Liver (tissue), 9 donors: Measurements from ENCODE around the gene RAD51B. TPM values are rescaled to one million over a fixed set of nuclear protein-coding genes. Genes with fewer than 3 reads are reported as not detected.

Experiments
- DNase-seq: peaks from one replicate; pipeline ENCODE4 v3.0.0-alpha.2; 2017; ENCODE audit warnings: low spot score
- H3K27ac ChIP-seq, 2 donors: one replicate each; pipeline ENCODE4 v1.7.0; 2013; ENCODE audit warnings: inconsistent platforms in 2 of 2, low read length in 2 of 2, control low read depth in 1 of 2, low read depth in 1 of 2, mild to moderate bottlenecking in 1 of 2
- H3K27me3 ChIP-seq, 4 donors: one replicate each; pipeline versions ENCODE4 v1.6.1 to v1.7.0; 2013; ENCODE audit warnings: low read length in 3 of 4, inconsistent platforms in 1 of 4, mild to moderate bottlenecking in 1 of 4, moderate library complexity in 1 of 4; ENCODE audit not compliant: control insufficient read depth in 4 of 4, insufficient read depth in 4 of 4
- H3K36me3 ChIP-seq, 4 donors: one replicate each; pipeline versions ENCODE4 v1.6.1 to v1.7.0; 2013; ENCODE audit warnings: low read length in 3 of 4, mild to moderate bottlenecking in 3 of 4, low read depth in 1 of 4, moderate library complexity in 1 of 4; ENCODE audit not compliant: control insufficient read depth in 4 of 4, insufficient read depth in 3 of 4
- H3K4me1 ChIP-seq, 4 donors: one replicate each; pipeline versions ENCODE4 v1.6.1 to v1.7.0; 2013; ENCODE audit warnings: low read length in 3 of 4, mild to moderate bottlenecking in 3 of 4, moderate library complexity in 1 of 4; ENCODE audit not compliant: control insufficient read depth in 4 of 4, insufficient read depth in 4 of 4
- H3K4me3 ChIP-seq, 3 donors: one replicate each; pipeline versions ENCODE4 v1.6.1 to v1.7.0; 2013; ENCODE audit warnings: low read length in 3 of 3, control low read depth in 1 of 3, low read depth in 1 of 3, mild to moderate bottlenecking in 1 of 3
- H3K9ac ChIP-seq, 2 donors: one replicate each; pipeline ENCODE4 v1.7.0; 2013; ENCODE audit warnings: low read length in 2 of 2, mild to moderate bottlenecking in 2 of 2, moderate library complexity in 2 of 2, control low read depth in 1 of 2, low read depth in 1 of 2
- H3K9me3 ChIP-seq, 4 donors: one replicate each; pipeline versions ENCODE4 v1.6.1 to v1.7.0; 2013; ENCODE audit warnings: low read length in 3 of 4; ENCODE audit not compliant: control insufficient read depth in 4 of 4
- EGR1 ChIP-seq, 2 donors: IDR thresholded peaks; 2 replicates each; pipeline ENCODE4 v1.6.1; 2016 to 2018; ENCODE audit warnings: antibody characterized with exemption in 2 of 2, low read depth in 2 of 2
- FOXA1 ChIP-seq: IDR thresholded peaks from 2 replicates; pipeline ENCODE4 v1.6.1; 2016; ENCODE audit warnings: antibody characterized with exemption
- FOXA2 ChIP-seq: IDR thresholded peaks from 2 replicates; pipeline ENCODE4 v1.6.1; 2016; ENCODE audit warnings: antibody characterized with exemption
- GABPA ChIP-seq, 2 donors: IDR thresholded peaks in 1 of 2; conservative IDR thresholded peaks in 1 of 2; 2 replicates each; pipeline ENCODE4 v1.6.1; 2016; ENCODE audit warnings: antibody characterized with exemption in 2 of 2, mild to moderate bottlenecking in 1 of 2, moderate library complexity in 1 of 2
- HNF4G ChIP-seq: IDR thresholded peaks from 2 replicates; pipeline ENCODE4 v1.6.1; 2016; ENCODE audit warnings: antibody characterized with exemption
- NR2F2 ChIP-seq: IDR thresholded peaks from 2 replicates; pipeline ENCODE4 v1.6.1; 2016; ENCODE audit warnings: antibody characterized with exemption
- RAD21 ChIP-seq, 2 donors: IDR thresholded peaks; 2 replicates each; pipeline ENCODE4 v1.6.1; 2016; ENCODE audit warnings: antibody characterized with exemption in 2 of 2, mild to moderate bottlenecking in 2 of 2
- RXRA ChIP-seq, 2 donors: IDR thresholded peaks; 2 replicates each; pipeline ENCODE4 v1.6.1; 2017 to 2018; ENCODE audit warnings: antibody characterized with exemption in 2 of 2, mild to moderate bottlenecking in 1 of 2
- SP1 ChIP-seq: IDR thresholded peaks from 2 replicates; pipeline ENCODE4 v1.6.1; 2018; ENCODE audit warnings: antibody characterized with exemption, mild to moderate bottlenecking
- TAF1 ChIP-seq: conservative IDR thresholded peaks from 2 replicates; pipeline ENCODE4 v1.6.1; 2016; ENCODE audit warnings: antibody characterized with exemption, mild to moderate bottlenecking
- YY1 ChIP-seq: IDR thresholded peaks from 2 replicates; pipeline ENCODE4 v1.6.1; 2016; ENCODE audit warnings: antibody characterized with exemption, mild to moderate bottlenecking
- WGBS: extraction: QIAGEN DNeasy Blood & Tissue Kit; methylation state at CpG from one replicate; pipeline ENCODE4 v1.1.7; 2013; 5-methylcytosine and 5-hydroxymethylcytosine counted together
- polyA plus RNA-seq, 2 donors: library from polyadenylated mRNA; stranded (reverse) in 1 of 2; unstranded in 1 of 2; fragments of 200-250 nt in 1 of 2; fragments of >200 nt in 1 of 2; fragmentation: Nextera tagmentation in 1 of 2; extraction: Ambion mirVana in 1 of 2; gene quantifications; one replicate each; pipeline versions ENCODE4 v1.2.1 to v1.2.3, GENCODE V29; 2013 to 2015
- total RNA-seq, 2 donors: library from RNA; depleted of rRNA; stranded (reverse); fragments of >200 nt; gene quantifications; one replicate each; pipeline ENCODE4 v1.2.3, GENCODE V29; 2014
- TF ChIP-seq, protein P1 (sequence below): IDR thresholded peaks from 2 replicates; pipeline ENCODE4 v1.6.1; 2016; ENCODE audit warnings: antibody characterized with exemption
- TF ChIP-seq, protein P2 (sequence below): fragments of 150-350 bp; IDR thresholded peaks from 2 replicates; pipeline ENCODE4 v1.5.1; 2017; ENCODE audit warnings: improper control_type of control experiment, low read depth, low read length; ENCODE audit not compliant: missing input control
- TF ChIP-seq, protein P3 (sequence below): IDR thresholded peaks from 2 replicates; pipeline ENCODE4 v1.6.1; 2016; ENCODE audit warnings: antibody characterized with exemption
- TF ChIP-seq, protein P4 (sequence below): IDR thresholded peaks from 2 replicates; pipeline ENCODE4 v1.6.1; 2016; ENCODE audit warnings: antibody characterized with exemption, mild to moderate bottlenecking
- donor health status: healthy.
- donor health status: healthy.
- donor health status: healthy.
- donor health status: healthy.
- donor health status: healthy.

Gene RAD51B
- total and polyA plus RNA-seq, 4 donors, result 0.81 to 12.9 (median 2.4) TPM

DNA sequence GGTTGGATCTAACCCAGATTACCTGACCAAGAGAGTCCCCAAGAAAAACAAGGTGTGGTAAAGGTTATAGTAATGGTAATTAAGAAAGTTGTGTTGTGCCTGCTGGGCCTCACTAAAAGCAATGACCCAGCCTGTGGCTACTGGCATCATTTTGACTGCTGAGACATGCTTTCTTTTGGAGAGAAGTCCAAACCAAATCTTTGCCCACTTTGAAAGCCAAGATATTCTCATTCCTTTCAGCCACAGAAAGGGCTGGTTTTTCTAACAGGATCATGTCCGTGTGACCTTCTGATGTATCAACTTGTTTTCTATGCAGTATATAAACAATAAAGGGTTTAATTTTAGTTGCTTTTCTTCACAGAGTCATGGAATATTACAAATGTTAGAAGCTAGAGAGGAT is 388.6 kb downstream of the RAD51B start:
- Histone ChIP-seq H3K36me3 (no peaks in the 10 kb centered on the region), H3K4me3 (no peak overlapping the region), H3K27me3 (no peaks in the 10 kb centered on the region), H3K27ac (no peak overlapping the region), H3K9me3 (no peaks in the 10 kb centered on the region), H3K4me1 (peaks cover 0 to 19% (median 3%) of the 10 kb centered on the region in 4 donors), H3K9ac (no peak overlapping the region)
- DNase-seq, result no peak
- TF ChIP-seq RXRA (IDR thresholded peaks at IDR 0.05) (no peak), SP1 (no peak), RAD21 (IDR thresholded peaks at IDR 0.05) (no peak), GABPA (IDR thresholded peaks at IDR 0.05 in 1 of 2, conservative IDR thresholded peaks at IDR 0.05 in 1 of 2) (no peak), TAF1 (no peak), EGR1 (IDR thresholded peaks at IDR 0.05; ENCODE audit: low read depth in 2 of 2) (no peak)
- TF ChIP-seq, protein P1, sequence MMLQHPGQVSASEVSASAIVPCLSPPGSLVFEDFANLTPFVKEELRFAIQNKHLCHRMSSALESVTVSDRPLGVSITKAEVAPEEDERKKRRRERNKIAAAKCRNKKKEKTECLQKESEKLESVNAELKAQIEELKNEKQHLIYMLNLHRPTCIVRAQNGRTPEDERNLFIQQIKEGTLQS, result no peak
- TF ChIP-seq, protein P2, sequence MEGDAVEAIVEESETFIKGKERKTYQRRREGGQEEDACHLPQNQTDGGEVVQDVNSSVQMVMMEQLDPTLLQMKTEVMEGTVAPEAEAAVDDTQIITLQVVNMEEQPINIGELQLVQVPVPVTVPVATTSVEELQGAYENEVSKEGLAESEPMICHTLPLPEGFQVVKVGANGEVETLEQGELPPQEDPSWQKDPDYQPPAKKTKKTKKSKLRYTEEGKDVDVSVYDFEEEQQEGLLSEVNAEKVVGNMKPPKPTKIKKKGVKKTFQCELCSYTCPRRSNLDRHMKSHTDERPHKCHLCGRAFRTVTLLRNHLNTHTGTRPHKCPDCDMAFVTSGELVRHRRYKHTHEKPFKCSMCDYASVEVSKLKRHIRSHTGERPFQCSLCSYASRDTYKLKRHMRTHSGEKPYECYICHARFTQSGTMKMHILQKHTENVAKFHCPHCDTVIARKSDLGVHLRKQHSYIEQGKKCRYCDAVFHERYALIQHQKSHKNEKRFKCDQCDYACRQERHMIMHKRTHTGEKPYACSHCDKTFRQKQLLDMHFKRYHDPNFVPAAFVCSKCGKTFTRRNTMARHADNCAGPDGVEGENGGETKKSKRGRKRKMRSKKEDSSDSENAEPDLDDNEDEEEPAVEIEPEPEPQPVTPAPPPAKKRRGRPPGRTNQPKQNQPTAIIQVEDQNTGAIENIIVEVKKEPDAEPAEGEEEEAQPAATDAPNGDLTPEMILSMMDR, result no peak
- 82% methylated on average over 1 of the region's 1 CpG for WGBS

DNA sequence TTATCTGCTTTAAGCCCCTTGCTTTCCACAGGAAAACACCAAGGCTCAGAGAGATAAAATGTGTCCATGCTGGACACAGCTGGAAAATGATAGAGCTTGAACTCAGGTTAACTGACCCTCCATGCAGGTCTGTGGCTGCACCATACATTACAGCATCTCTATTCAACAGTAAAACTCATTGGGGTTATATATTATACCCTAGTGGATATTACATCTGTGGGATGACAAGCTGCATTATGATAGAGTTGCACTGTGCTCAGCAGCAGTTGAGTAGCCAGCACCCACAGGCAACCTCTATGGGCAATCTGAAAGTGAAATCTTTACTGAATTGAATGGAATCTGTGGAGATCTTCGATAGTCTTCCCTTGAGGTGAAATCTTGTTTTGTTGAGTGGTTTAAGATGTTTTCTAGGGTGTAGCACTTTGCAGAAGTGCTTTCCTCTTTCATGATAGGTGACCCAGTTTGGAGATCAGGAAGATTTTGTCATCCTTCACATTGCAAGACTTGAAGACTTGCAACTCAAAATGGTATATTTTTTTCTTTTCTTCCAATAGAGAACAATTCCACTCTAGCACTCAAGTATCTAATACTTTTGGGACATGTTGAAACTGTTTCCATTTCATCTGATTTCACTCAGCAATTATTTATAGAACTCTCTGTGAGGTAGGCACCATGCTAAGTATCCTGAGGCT is 389.2 kb downstream of the RAD51B start:
- Histone ChIP-seq H3K27me3 (no peaks in the 10 kb centered on the region), H3K9ac (no peak overlapping the region), H3K9me3 (no peaks in the 10 kb centered on the region), H3K4me3 (no peak overlapping the region), H3K36me3 (no peaks in the 10 kb centered on the region), H3K4me1 (peaks cover 0 to 19% (median 3%) of the 10 kb centered on the region in 4 donors), H3K27ac (no peak overlapping the region)
- DNase-seq, result no peak
- 83% methylated on average over 1 of the region's 1 CpG for WGBS
- TF ChIP-seq, protein P2, result no peak
- TF ChIP-seq, protein P3, sequence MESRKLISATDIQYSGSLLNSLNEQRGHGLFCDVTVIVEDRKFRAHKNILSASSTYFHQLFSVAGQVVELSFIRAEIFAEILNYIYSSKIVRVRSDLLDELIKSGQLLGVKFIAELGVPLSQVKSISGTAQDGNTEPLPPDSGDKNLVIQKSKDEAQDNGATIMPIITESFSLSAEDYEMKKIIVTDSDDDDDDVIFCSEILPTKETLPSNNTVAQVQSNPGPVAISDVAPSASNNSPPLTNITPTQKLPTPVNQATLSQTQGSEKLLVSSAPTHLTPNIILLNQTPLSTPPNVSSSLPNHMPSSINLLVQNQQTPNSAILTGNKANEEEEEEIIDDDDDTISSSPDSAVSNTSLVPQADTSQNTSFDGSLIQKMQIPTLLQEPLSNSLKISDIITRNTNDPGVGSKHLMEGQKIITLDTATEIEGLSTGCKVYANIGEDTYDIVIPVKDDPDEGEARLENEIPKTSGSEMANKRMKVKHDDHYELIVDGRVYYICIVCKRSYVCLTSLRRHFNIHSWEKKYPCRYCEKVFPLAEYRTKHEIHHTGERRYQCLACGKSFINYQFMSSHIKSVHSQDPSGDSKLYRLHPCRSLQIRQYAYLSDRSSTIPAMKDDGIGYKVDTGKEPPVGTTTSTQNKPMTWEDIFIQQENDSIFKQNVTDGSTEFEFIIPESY, result no peak
- TF ChIP-seq YY1, result no peak
- no peak for TF ChIP-seq GABPA (IDR thresholded peaks at IDR 0.05 in 1 of 2, conservative IDR thresholded peaks at IDR 0.05 in 1 of 2)
- no peak for TF ChIP-seq TAF1
- TF ChIP-seq FOXA1, result no peak
- no peak for TF ChIP-seq FOXA2
- TF ChIP-seq HNF4G, result no peak
- no peak for TF ChIP-seq NR2F2
- TF ChIP-seq, protein P4, sequence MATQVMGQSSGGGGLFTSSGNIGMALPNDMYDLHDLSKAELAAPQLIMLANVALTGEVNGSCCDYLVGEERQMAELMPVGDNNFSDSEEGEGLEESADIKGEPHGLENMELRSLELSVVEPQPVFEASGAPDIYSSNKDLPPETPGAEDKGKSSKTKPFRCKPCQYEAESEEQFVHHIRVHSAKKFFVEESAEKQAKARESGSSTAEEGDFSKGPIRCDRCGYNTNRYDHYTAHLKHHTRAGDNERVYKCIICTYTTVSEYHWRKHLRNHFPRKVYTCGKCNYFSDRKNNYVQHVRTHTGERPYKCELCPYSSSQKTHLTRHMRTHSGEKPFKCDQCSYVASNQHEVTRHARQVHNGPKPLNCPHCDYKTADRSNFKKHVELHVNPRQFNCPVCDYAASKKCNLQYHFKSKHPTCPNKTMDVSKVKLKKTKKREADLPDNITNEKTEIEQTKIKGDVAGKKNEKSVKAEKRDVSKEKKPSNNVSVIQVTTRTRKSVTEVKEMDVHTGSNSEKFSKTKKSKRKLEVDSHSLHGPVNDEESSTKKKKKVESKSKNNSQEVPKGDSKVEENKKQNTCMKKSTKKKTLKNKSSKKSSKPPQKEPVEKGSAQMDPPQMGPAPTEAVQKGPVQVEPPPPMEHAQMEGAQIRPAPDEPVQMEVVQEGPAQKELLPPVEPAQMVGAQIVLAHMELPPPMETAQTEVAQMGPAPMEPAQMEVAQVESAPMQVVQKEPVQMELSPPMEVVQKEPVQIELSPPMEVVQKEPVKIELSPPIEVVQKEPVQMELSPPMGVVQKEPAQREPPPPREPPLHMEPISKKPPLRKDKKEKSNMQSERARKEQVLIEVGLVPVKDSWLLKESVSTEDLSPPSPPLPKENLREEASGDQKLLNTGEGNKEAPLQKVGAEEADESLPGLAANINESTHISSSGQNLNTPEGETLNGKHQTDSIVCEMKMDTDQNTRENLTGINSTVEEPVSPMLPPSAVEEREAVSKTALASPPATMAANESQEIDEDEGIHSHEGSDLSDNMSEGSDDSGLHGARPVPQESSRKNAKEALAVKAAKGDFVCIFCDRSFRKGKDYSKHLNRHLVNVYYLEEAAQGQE, result no peak
